Subcutaneous adipose tissue (tissue), 4 donors: ENCODE data around the gene ADGRG6. TPM values are rescaled to one million over a fixed set of nuclear protein-coding genes. Genes with fewer than 3 reads are reported as not detected.

Source experiments
- CTCF ChIP-seq: fragments of 450-650 bp; IDR thresholded peaks from one replicate; pipeline ENCODE4 v1.5.1; 2016; ENCODE audit warnings: low read depth, mild to moderate bottlenecking, control low read depth, antibody characterized with exemption, moderate library complexity
- total RNA-seq, 4 donors: library from RNA; depleted of rRNA; stranded (reverse); fragments of >200 nt; gene quantifications; one replicate each; pipeline ENCODE4 v1.1.0, GENCODE V29; 2016

Gene ADGRG6
- total RNA-seq, 4 donors from 2014 or later, result 17.3 to 25.8 (median 18.7) TPM

- no peak for TF ChIP-seq CTCF
Measured at GRCh38 chr6:142385352-142385751, 83.5 kb downstream of the ADGRG6 start.

DNA sequence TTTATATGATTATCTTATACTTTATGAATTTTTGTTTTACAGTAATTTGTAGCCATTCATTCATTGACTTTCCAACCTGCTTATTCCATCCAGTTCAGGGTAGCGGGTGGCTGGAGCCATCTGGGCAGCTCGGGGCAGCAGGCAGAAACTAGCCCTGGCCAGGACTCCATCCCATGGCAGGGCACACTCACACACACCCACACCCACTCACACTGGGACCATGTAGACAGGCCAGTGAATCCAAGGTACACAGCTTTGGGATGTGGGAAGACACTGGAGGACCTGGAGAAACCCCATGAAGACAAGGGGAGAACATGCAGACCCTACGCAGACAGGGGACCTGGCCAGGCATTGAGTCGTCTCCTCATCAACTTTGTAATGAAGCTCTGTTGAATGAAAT, 84.8 kb downstream of the ADGRG6 start:
- no peak for TF ChIP-seq CTCF

GRCh38 chr6:142387997-142388815, 86.4 kb downstream of the ADGRG6 start:
- no peak for TF ChIP-seq CTCF

GRCh38 chr6:142395266-142395665, 93.5 kb downstream of the ADGRG6 start:
- TF ChIP-seq CTCF, result no peak

DNA sequence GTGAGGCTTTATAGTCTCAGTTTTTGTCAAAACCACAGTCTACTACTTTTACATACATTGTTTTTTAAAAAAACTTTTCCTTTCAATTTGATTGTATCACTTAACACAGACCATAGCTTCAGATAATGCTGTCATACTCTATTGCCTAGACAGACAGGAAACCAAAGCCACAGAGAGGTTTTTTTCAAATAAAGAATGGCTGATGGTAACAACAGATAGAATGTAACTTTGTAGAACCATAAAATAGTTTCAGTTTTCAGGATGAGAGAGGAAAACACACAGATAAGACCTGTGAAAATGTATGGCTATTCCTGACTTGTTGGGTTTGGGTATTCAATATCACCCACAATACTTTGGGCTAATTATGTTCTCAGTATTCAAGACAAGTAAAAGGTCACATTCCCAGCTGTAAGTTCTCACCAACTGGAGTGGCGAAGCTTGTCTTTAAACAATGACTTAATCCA, 94.0 kb downstream of the ADGRG6 start:
- TF ChIP-seq CTCF, result no peak

- TF ChIP-seq CTCF, result no peak
Measured at GRCh38 chr6:142398353-142398752, 96.5 kb downstream of the ADGRG6 start.

DNA sequence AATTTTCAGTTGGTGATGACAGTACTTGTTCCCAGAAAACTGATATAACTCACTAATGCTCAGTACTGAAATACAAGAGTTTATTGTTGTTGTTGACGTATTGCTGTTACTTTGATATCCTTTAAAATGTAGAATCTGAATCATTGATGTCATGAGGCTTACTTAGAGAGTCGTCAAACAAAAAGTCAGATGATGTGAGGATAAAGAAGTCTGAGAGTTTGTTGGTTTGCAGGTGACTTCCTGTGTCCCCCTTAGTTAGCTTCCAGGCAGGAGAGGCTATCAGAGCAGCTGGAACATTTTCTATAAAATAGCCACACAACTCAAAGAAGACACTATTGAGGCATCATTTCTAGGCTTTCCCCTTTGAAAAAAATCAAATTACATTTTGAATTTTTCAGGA, 97.9 kb downstream of the ADGRG6 start:
- no peak for TF ChIP-seq CTCF
